ENCODE measurements around the gene PMM2. TPM values are rescaled to one million over a fixed set of nuclear protein-coding genes. Genes with fewer than 3 reads are reported as not detected.

Gene PMM2
- total RNA-seq, 1 donor, result 42.7 TPM

- H3K27me3 ChIP-seq (ENCODE audit: insufficient read depth, low read length), result no peaks in the 10 kb centered on the region
- no peaks in the 10 kb centered on the region for H3K79me2 ChIP-seq (ENCODE audit: insufficient read depth, low read length)
- H4K20me1 ChIP-seq (ENCODE audit: insufficient read depth, low read length), result peaks cover 44% of the 10 kb centered on the region
- peak overlapping the region; percentile 60 for H3K27ac ChIP-seq (ENCODE audit: low read depth, low read length)
- TF ChIP-seq CTCF (IDR thresholded peaks at IDR 0.05; ENCODE audit: extremely low read depth, low read depth, low read length), result no peak
- peak overlapping the region; percentile 69 for H3K4me2 ChIP-seq (ENCODE audit: insufficient read depth, low read length)
- peak overlapping the region; percentile 28 for H3K4me3 ChIP-seq (ENCODE audit: insufficient read depth, low read length)
- peak; percentile 92 for DNase-seq (ENCODE audit: insufficient read length, low spot score, missing footprints)
- H2AFZ ChIP-seq (ENCODE audit: low read length), result no peak overlapping the region
- no peaks in the 10 kb centered on the region for H3K9me3 ChIP-seq (ENCODE audit: low read depth, low read length)
- H3K36me3 ChIP-seq (ENCODE audit: insufficient read depth, low read length), result peaks cover 3% of the 10 kb centered on the region
- H3K4me1 ChIP-seq (ENCODE audit: insufficient read depth, low read length), result peaks cover 41% of the 10 kb centered on the region
These were observed 88.3 kb downstream of the PMM2 start for GRCh38 chr16:8885674-8886592.

- no peaks in the 10 kb centered on the region for H3K79me2 ChIP-seq (ENCODE audit: insufficient read depth, low read length)
- H3K4me1 ChIP-seq (ENCODE audit: insufficient read depth, low read length), result peaks cover 41% of the 10 kb centered on the region
- H3K9me3 ChIP-seq (ENCODE audit: low read depth, low read length), result no peaks in the 10 kb centered on the region
- H4K20me1 ChIP-seq (ENCODE audit: insufficient read depth, low read length), result peaks cover 44% of the 10 kb centered on the region
- H3K27ac ChIP-seq (ENCODE audit: low read depth, low read length), result peak overlapping the region; percentile 60
- H3K4me3 ChIP-seq (ENCODE audit: insufficient read depth, low read length), result no peak overlapping the region
- no peak for TF ChIP-seq CTCF (IDR thresholded peaks at IDR 0.05; ENCODE audit: extremely low read depth, low read depth, low read length)
- no peak for DNase-seq (ENCODE audit: insufficient read length, low spot score, missing footprints)
- H2AFZ ChIP-seq (ENCODE audit: low read length), result no peak overlapping the region
- peaks cover 10% of the 10 kb centered on the region for H3K36me3 ChIP-seq (ENCODE audit: insufficient read depth, low read length)
- H3K4me2 ChIP-seq (ENCODE audit: insufficient read depth, low read length), result peak overlapping the region; percentile 69
- no peaks in the 10 kb centered on the region for H3K27me3 ChIP-seq (ENCODE audit: insufficient read depth, low read length)
These were observed 89.2 kb downstream of the PMM2 start for GRCh38 chr16:8886593-8887430.

- H3K36me3 ChIP-seq (ENCODE audit: insufficient read depth, low read length), result peaks cover 16% of the 10 kb centered on the region
- H3K79me2 ChIP-seq (ENCODE audit: insufficient read depth, low read length), result no peaks in the 10 kb centered on the region
- no peak overlapping the region for H2AFZ ChIP-seq (ENCODE audit: low read length)
- no peak overlapping the region for H3K4me2 ChIP-seq (ENCODE audit: insufficient read depth, low read length)
- no peak for TF ChIP-seq CTCF (IDR thresholded peaks at IDR 0.05; ENCODE audit: extremely low read depth, low read depth, low read length)
- H3K4me1 ChIP-seq (ENCODE audit: insufficient read depth, low read length), result peaks cover 41% of the 10 kb centered on the region
- no peak overlapping the region for H3K4me3 ChIP-seq (ENCODE audit: insufficient read depth, low read length)
- no peak for DNase-seq (ENCODE audit: insufficient read length, low spot score, missing footprints)
- peaks cover 46% of the 10 kb centered on the region for H4K20me1 ChIP-seq (ENCODE audit: insufficient read depth, low read length)
- no peaks in the 10 kb centered on the region for H3K9me3 ChIP-seq (ENCODE audit: low read depth, low read length)
- H3K27me3 ChIP-seq (ENCODE audit: insufficient read depth, low read length), result no peaks in the 10 kb centered on the region
- no peak overlapping the region for H3K27ac ChIP-seq (ENCODE audit: low read depth, low read length)
These were observed 89.8 kb downstream of the PMM2 start for GRCh38 chr16:8887431-8887765.
